HepG2 (cell line): ENCODE results near the gene NENF. TPM values are rescaled to one million over a fixed set of nuclear protein-coding genes. Genes with fewer than 3 reads are reported as not detected.

Experiments used
- ATAC-seq: fragments of 200-7000 bp; cut with Tn5 transposase; 3 replicates; pipeline ENCODE4 v1.9.1; 2020; ENCODE audit warnings: mild to moderate bottlenecking, moderate library complexity
- BruUV-seq: library from RNA; stranded (reverse); fragments of 400-500 nt; replicated peaks from 2 replicates; lab custom pipeline; 2021; lab: Mats Ljungman, UMichigan
- CTCF ChIA-PET: fragments of 300-600 bp; formaldehyde crosslinking; extraction: SDS; loops from one replicate; lab custom pipeline; 2021; ENCODE audit warnings: low total read pairs, inconsistent platforms, low intra/inter-chr PET ratio; lab: Yijun Ruan, JAX
- POLR2A ChIA-PET: fragments of 350-600 bp; sonication (Branson Sonifier 250); formaldehyde crosslinking; loops from one replicate; lab custom pipeline; 2020; ENCODE audit warnings: antibody characterized with exemption, inconsistent platforms; lab: Yijun Ruan, JAX
- DNase-seq: peaks from one replicate; pipeline ENCODE4 v3.0.0-alpha.2; 2015; ENCODE audit warnings: low spot score
- FAIRE-seq: peaks from 3 replicates; lab custom pipeline; 2011; peaks lifted over from hg19 to GRCh38; lab: Jason Lieb, UNC
- H2AFZ ChIP-seq: one replicate; pipeline ENCODE4 v1.6.1; 2011; ENCODE audit warnings: low read length, inconsistent platforms
- H3K27ac ChIP-seq: fragments of 300-600 bp; 3 replicates; pipeline ENCODE4 v1.8.0; 2011; ENCODE audit warnings: mixed run types, mild to moderate bottlenecking, mixed read lengths, low read length, inconsistent platforms; ENCODE audit not compliant: insufficient read depth; ENCODE audit errors: extremely low read length
- H3K27me3 ChIP-seq, 2 experiments: fragments of 200-600 bp in 1 of 2; 2 replicates in 1 of 2; 3 replicates in 1 of 2; pipeline versions ENCODE4 v1.6.0 to v1.8.0; 2011; ENCODE audit warnings: low read length in 2 of 2, mild to moderate bottlenecking in 2 of 2, moderate library complexity in 2 of 2, inconsistent platforms in 1 of 2; ENCODE audit not compliant: insufficient read depth in 2 of 2, control insufficient read depth in 1 of 2
- H3K36me3 ChIP-seq, 2 experiments: fragments of 200-600 bp in 1 of 2; replicated peaks in 1 of 2; 2 replicates in 1 of 2; 3 replicates in 1 of 2; pipeline versions ENCODE4 v1.5.1 to v1.8.0; 2011; ENCODE audit warnings: low read length in 2 of 2, inconsistent platforms in 1 of 2; ENCODE audit not compliant: insufficient read depth in 2 of 2, control insufficient read depth in 1 of 2
- H3K4me1 ChIP-seq: 2 replicates; pipeline ENCODE4 v1.5.1; 2012; ENCODE audit warnings: low read length, inconsistent platforms; ENCODE audit not compliant: insufficient read depth
- H3K4me2 ChIP-seq: 2 replicates; pipeline ENCODE4 v1.6.0; 2011; ENCODE audit warnings: low read depth, low read length, inconsistent platforms
- H3K4me3 ChIP-seq, 3 experiments: fragments of 200-600 bp in 1 of 3; sonication (generic), shearing (Covaris generic) in 1 of 3; replicated peaks in 1 of 3; 2 replicates each; pipeline ENCODE4 v1.5.1; 2011 to 2016; ENCODE audit warnings: low read length in 3 of 3, inconsistent platforms in 2 of 3, low read depth in 2 of 3, mild to moderate bottlenecking in 2 of 3, control low read depth in 1 of 3, mixed read lengths in 1 of 3; ENCODE audit not compliant: insufficient read depth in 1 of 3
- H3K79me2 ChIP-seq: one replicate; pipeline ENCODE4 v1.6.1; 2011; ENCODE audit warnings: low read length, inconsistent platforms; ENCODE audit not compliant: insufficient read depth
- H3K9ac ChIP-seq: 2 replicates; pipeline ENCODE4 v1.6.0; 2011; ENCODE audit warnings: mild to moderate bottlenecking, low read depth, low read length, inconsistent platforms; ENCODE audit not compliant: insufficient read depth
- H3K9me3 ChIP-seq: 2 replicates; pipeline ENCODE4 v1.5.1; 2012; ENCODE audit warnings: mild to moderate bottlenecking, low read length
- H4K20me1 ChIP-seq: 2 replicates; pipeline ENCODE4 v1.6.0; 2011; ENCODE audit warnings: inconsistent platforms, mild to moderate bottlenecking, low read length, moderate library complexity; ENCODE audit not compliant: insufficient read depth
- ARNTL ChIP-seq: sonication (generic); formaldehyde crosslinking; IDR thresholded peaks from 2 replicates; pipeline ENCODE4 v1.4.0; 2020; ENCODE audit warnings: mild to moderate bottlenecking, missing genetic modification reagents
- CENPBD1 ChIP-seq: sonication (generic); formaldehyde crosslinking; IDR thresholded peaks from 2 replicates; pipeline ENCODE4 v1.8.0; 2022; ENCODE audit warnings: missing genetic modification reagents, low read depth, mild to moderate bottlenecking, borderline replicate concordance
- EHMT2 ChIP-seq: fragments of 200-600 bp; sonication (generic); IDR thresholded peaks from 2 replicates; pipeline ENCODE4 v1.7.0; 2017; ENCODE audit warnings: antibody characterized with exemption, low read depth, low read length, borderline replicate concordance
- HNF1A ChIP-seq, 2 experiments: sonication (generic) in 1 of 2; formaldehyde crosslinking in 1 of 2; IDR thresholded peaks; 2 replicates each; pipeline versions ENCODE4 v1.4.0 to v1.6.1; 2016 to 2020; ENCODE audit warnings: borderline replicate concordance in 1 of 2, low read depth in 1 of 2, mild to moderate bottlenecking in 1 of 2, missing genetic modification reagents in 1 of 2
- MED1 ChIP-seq: sonication (generic); formaldehyde crosslinking; IDR thresholded peaks from 2 replicates; pipeline ENCODE4 v1.4.0; 2020; ENCODE audit warnings: missing genetic modification reagents
- NR2F1 ChIP-seq, 2 experiments: fragments of 450-650 bp in 1 of 2; formaldehyde crosslinking in 1 of 2; IDR thresholded peaks; 2 replicates each; pipeline versions ENCODE4 v1.5.0 to v1.6.1; 2016 to 2020; ENCODE audit warnings: mild to moderate bottlenecking in 1 of 2, missing compliant biosample characterization in 1 of 2, missing genetic modification reagents in 1 of 2, moderate library complexity in 1 of 2
- PHB2 ChIP-seq: fragments of 450-650 bp; IDR thresholded peaks from 2 replicates; pipeline ENCODE4 v1.6.1; 2018; ENCODE audit not compliant: partially characterized antibody
- POGZ ChIP-seq: sonication (generic); formaldehyde crosslinking; IDR thresholded peaks from 2 replicates; pipeline ENCODE4 v1.4.0; 2020; ENCODE audit warnings: mild to moderate bottlenecking, missing genetic modification reagents
- RFX5 ChIP-seq: IDR thresholded peaks from 2 replicates; pipeline ENCODE4 v1.6.1; 2011; ENCODE audit warnings: low read depth, low read length, improper control_type of control experiment
- ZNF780A ChIP-seq: sonication (generic); formaldehyde crosslinking; IDR thresholded peaks from 2 replicates; pipeline ENCODE4 v1.8.0; 2022; ENCODE audit warnings: mild to moderate bottlenecking, missing genetic modification reagents, moderate library complexity
- WGBS: methylation state at CpG from one replicate; pipeline ENCODE4 v1.1.6; 2017; ENCODE audit warnings: low lambda C conversion rate; 5-methylcytosine and 5-hydroxymethylcytosine counted together
- in situ Hi-C: cut with HindIII; loops from 2 replicates; pipeline ENCODE4 v1.10.0; 2017; ENCODE audit warnings: low pct_unique_long_range_greater_than_20kb; ENCODE audit not compliant: extremely low pct_ligation_motif_present
- intact Hi-C: fragments of 100-400 bp; cut with micrococcal nuclease; formaldehyde crosslinking; loops from one replicate; pipeline ENCODE4 v1.10.0; 2022; ENCODE audit not compliant: unreplicated experiment
- polyA plus RNA-seq, 8 experiments: library from polyadenylated mRNA; depleted of rRNA in 3 of 8; stranded (reverse) in 7 of 8; unstranded in 1 of 8; fragments of >200 nt; fragmentation: Illumina TruSeq in 4 of 8; extraction: Trizol in 4 of 8; gene quantifications; 2 replicates each; pipeline versions ENCODE4 v1.2.1 to v1.2.3, GENCODE V29; 2011 to 2016; ENCODE audit warnings: low read depth in 4 of 8, missing spikeins in 1 of 8, mixed read lengths in 1 of 8; ENCODE audit not compliant: insufficient read depth in 1 of 8
- total RNA-seq, 5 experiments: library from RNA; depleted of rRNA; stranded (reverse); fragments of >200 nt; fragmentation: Illumina TruSeq; extraction: Trizol; gene quantifications; 2 replicates each; pipeline ENCODE4 v1.2.3, GENCODE V29; 2016; ENCODE audit warnings: low read depth in 1 of 5
- TF ChIP-seq, protein P1 (sequence below): sonication (generic); formaldehyde crosslinking; IDR thresholded peaks from 2 replicates; pipeline ENCODE4 v1.5.0; 2020; ENCODE audit warnings: mild to moderate bottlenecking, missing genetic modification reagents, moderate library complexity

Gene NENF
- total and polyA plus RNA-seq, 2 of the 13 experiments (the other 11 are each of a cell fraction or from before 2014, with no cell fraction given): 31.7 to 40.4 TPM

DNA sequence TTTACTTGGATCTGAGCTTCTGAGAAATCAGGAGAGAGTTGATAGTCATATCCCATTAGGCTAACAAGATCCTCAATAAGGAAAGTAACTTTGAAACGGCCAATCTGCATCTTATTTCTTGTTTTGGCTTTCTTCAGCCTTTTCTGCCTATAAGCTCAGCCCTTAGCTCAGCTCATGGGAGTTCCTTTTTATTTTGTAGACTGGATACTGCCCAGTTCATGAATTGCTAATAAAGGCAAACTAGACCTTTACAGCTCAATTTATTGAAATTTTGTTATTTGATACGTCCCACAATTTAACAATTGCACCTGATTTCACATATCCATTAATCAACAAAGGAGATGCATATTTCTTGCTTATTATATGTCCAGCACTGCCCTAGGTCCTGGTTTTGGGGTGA is 22.7 kb downstream of the NENF start:
- Histone ChIP-seq H3K79me2 (no peaks in the 10 kb centered on the region), H4K20me1 (no peaks in the 10 kb centered on the region), H3K36me3 (no peaks in the 10 kb centered on the region), H2AFZ (no peak overlapping the region), H3K4me1 (peaks cover 12% of the 10 kb centered on the region; the same call in 1 of the 2 replicates), H3K9me3 (peaks cover 10% of the 10 kb centered on the region; the same call in 1 of the 2 replicates), H3K27ac (no peak overlapping the region), H3K27me3 (no peaks in the 10 kb centered on the region), H3K9ac (no peak overlapping the region), H3K4me3 (no peak overlapping the region), H3K4me2 (no peak overlapping the region)
- ChIA-PET POLR2A (interaction anchor here (1.1 kb wide), 1 partner anchor 153 kb away, joined by 5 read pairs; the partner anchor contains the start of gene ATF3), CTCF (interaction anchor here (0.9 to 2.1 kb wide), 3 partner anchors 23 to 393 kb away, joined by 3 to 13 read pairs (median 12); partner anchors contain the start of gene NENF)
- no TSS peak for BruUV-seq
- intact Hi-C loops (loop anchor here (5.0 kb wide), 1 partner anchor 88 kb away; no protein-coding TSS in a partner anchor), in situ Hi-C loops (loop anchor here (5.0 to 10.0 kb wide), 2 partner anchors 91 to 393 kb away; no protein-coding TSS in a partner anchor)
- DNase-seq (no peak), FAIRE-seq (no peak), ATAC-seq (no peak)
- TF ChIP-seq, protein P1, sequence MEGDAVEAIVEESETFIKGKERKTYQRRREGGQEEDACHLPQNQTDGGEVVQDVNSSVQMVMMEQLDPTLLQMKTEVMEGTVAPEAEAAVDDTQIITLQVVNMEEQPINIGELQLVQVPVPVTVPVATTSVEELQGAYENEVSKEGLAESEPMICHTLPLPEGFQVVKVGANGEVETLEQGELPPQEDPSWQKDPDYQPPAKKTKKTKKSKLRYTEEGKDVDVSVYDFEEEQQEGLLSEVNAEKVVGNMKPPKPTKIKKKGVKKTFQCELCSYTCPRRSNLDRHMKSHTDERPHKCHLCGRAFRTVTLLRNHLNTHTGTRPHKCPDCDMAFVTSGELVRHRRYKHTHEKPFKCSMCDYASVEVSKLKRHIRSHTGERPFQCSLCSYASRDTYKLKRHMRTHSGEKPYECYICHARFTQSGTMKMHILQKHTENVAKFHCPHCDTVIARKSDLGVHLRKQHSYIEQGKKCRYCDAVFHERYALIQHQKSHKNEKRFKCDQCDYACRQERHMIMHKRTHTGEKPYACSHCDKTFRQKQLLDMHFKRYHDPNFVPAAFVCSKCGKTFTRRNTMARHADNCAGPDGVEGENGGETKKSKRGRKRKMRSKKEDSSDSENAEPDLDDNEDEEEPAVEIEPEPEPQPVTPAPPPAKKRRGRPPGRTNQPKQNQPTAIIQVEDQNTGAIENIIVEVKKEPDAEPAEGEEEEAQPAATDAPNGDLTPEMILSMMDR: no peak
- TF ChIP-seq ZNF780A (CRISPR knock-in tag): no peak
- TF ChIP-seq POGZ (CRISPR knock-in tag): no peak
- no peak for TF ChIP-seq HNF1A (IDR thresholded peaks at IDR 0.05; ENCODE audit: low read depth)
- no peak for TF ChIP-seq HNF1A (CRISPR knock-in tag; IDR thresholded peaks at IDR 0.05; ENCODE audit: borderline replicate concordance)
- TF ChIP-seq PHB2: no peak
- no peak for TF ChIP-seq MED1 (CRISPR knock-in tag)
- TF ChIP-seq CENPBD1 (CRISPR knock-in tag): no peak
- no peak for TF ChIP-seq ARNTL (CRISPR knock-in tag)
- TF ChIP-seq NR2F1 (CRISPR knock-in tag; IDR thresholded peaks at IDR 0.05): no peak
- no peak for TF ChIP-seq EHMT2
- no peak for TF ChIP-seq RFX5
- WGBS: 43% methylated on average over 2 of the region's 2 CpGs
